IMR-90 (cell line): ENCODE results near the gene PID1. TPM values are rescaled to one million over a fixed set of nuclear protein-coding genes. Genes with fewer than 3 reads are reported as not detected.

Experiments
- ATAC-seq: fragments of 200-7000 bp; cut with Tn5 transposase; 2 replicates; pipeline ENCODE4 v1.9.1; 2020; ENCODE audit warnings: low read depth, mild to moderate bottlenecking, moderate library complexity
- BruUV-seq: library from RNA; stranded (reverse); fragments of 400-500 nt; replicated peaks from 2 replicates; lab custom pipeline; 2021; lab: Mats Ljungman, UMichigan
- CTCF ChIA-PET: fragments of 300-600 bp; formaldehyde crosslinking; extraction: SDS; loops from one replicate; lab custom pipeline; 2021; ENCODE audit warnings: antibody characterized with exemption; lab: Yijun Ruan, JAX
- POLR2A ChIA-PET: fragments of 300-600 bp; sonication (Branson Sonifier 250); formaldehyde crosslinking; loops from one replicate; lab custom pipeline; 2022; ENCODE audit warnings: antibody characterized with exemption; ENCODE audit not compliant: unreplicated experiment; lab: Charles Lee
- DNase-seq: peaks from one replicate; pipeline ENCODE4 v3.0.0; 2013
- H2AFZ ChIP-seq: replicated peaks from 2 replicates; pipeline ENCODE3; 2013; ENCODE audit warnings: low read length, mild to moderate bottlenecking; ENCODE audit not compliant: poor library complexity
- H2AK5ac ChIP-seq: 2 replicates; pipeline ENCODE4 v1.6.1; 2013; ENCODE audit warnings: low read depth, low read length, inconsistent platforms
- H2AK9ac ChIP-seq: replicated peaks from 2 replicates; pipeline ENCODE3; 2013; ENCODE audit warnings: mild to moderate bottlenecking, low read depth, low read length, moderate library complexity; ENCODE audit not compliant: poor library complexity
- H2BK120ac ChIP-seq: 2 replicates; pipeline ENCODE4 v1.6.1; 2013; ENCODE audit warnings: low read depth, low read length, inconsistent platforms
- H2BK15ac ChIP-seq: 3 replicates; pipeline ENCODE4 v1.6.1; 2013; ENCODE audit warnings: low read depth, low read length, inconsistent platforms
- H2BK20ac ChIP-seq: 2 replicates; pipeline ENCODE4 v1.6.1; 2013; ENCODE audit warnings: low read depth, mild to moderate bottlenecking, inconsistent platforms, low read length, moderate library complexity
- H2BK5ac ChIP-seq: 2 replicates; pipeline ENCODE4 v1.6.1; 2013; ENCODE audit warnings: mild to moderate bottlenecking, low read depth, low read length, inconsistent platforms; ENCODE audit not compliant: poor library complexity, severe bottlenecking
- H3K14ac ChIP-seq: replicated peaks from 2 replicates; pipeline ENCODE4 v1.6.1; 2013; ENCODE audit warnings: low read depth, low read length, inconsistent platforms
- H3K18ac ChIP-seq: 2 replicates; pipeline ENCODE4 v1.6.1; 2013; ENCODE audit warnings: low read depth, low read length, control low read depth
- H3K23ac ChIP-seq: 2 replicates; pipeline ENCODE4 v1.6.1; 2013; ENCODE audit warnings: low read depth, low read length, inconsistent platforms
- H3K27ac ChIP-seq: 2 replicates; pipeline ENCODE4 v1.5.1; 2013; ENCODE audit warnings: mild to moderate bottlenecking, control low read depth, low read length; ENCODE audit not compliant: insufficient read depth
- H3K27me3 ChIP-seq: 2 replicates; pipeline ENCODE4 v1.6.1; 2013; ENCODE audit warnings: low read length; ENCODE audit not compliant: control insufficient read depth, insufficient read depth
- H3K36me3 ChIP-seq: 2 replicates; pipeline ENCODE4 v1.6.1; 2013; ENCODE audit warnings: low read length, mixed read lengths; ENCODE audit not compliant: control insufficient read depth, insufficient read depth
- H3K4ac ChIP-seq: 2 replicates; pipeline ENCODE4 v1.6.1; 2013; ENCODE audit warnings: low read depth, low read length, inconsistent platforms
- H3K4me1 ChIP-seq: 2 replicates; pipeline ENCODE4 v1.6.1; 2013; ENCODE audit warnings: low read length, mixed read lengths; ENCODE audit not compliant: control insufficient read depth, insufficient read depth
- H3K4me2 ChIP-seq: 2 replicates; pipeline ENCODE4 v1.6.1; 2013; ENCODE audit warnings: low read depth, mild to moderate bottlenecking, control low read depth, low read length, moderate library complexity
- H3K4me3 ChIP-seq: 2 replicates; pipeline ENCODE4 v1.5.1; 2013; ENCODE audit warnings: low read depth, mild to moderate bottlenecking, control low read depth, low read length, moderate library complexity; ENCODE audit not compliant: insufficient read depth
- H3K56ac ChIP-seq: 2 replicates; pipeline ENCODE4 v1.6.1; 2013; ENCODE audit warnings: low read length, inconsistent platforms; ENCODE audit not compliant: insufficient read depth; ENCODE audit errors: extremely low read depth
- H3K79me1 ChIP-seq, 2 experiments: 2 replicates each; pipeline ENCODE4 v1.6.1; 2013; ENCODE audit warnings: low read length in 2 of 2, inconsistent platforms in 1 of 2, low read depth in 1 of 2
- H3K9ac ChIP-seq: 2 replicates; pipeline ENCODE4 v1.6.1; 2013; ENCODE audit warnings: low read depth, low read length, control low read depth
- H3K9me1 ChIP-seq: 2 replicates; pipeline ENCODE4 v1.6.1; 2013; ENCODE audit warnings: low read length, inconsistent platforms; ENCODE audit not compliant: insufficient read depth
- H3K9me3 ChIP-seq: 2 replicates; pipeline ENCODE4 v1.6.1; 2013; ENCODE audit warnings: low read length; ENCODE audit not compliant: control insufficient read depth, insufficient read depth
- H4K20me1 ChIP-seq: 2 replicates; pipeline ENCODE4 v1.6.1; 2013; ENCODE audit warnings: low read length, inconsistent platforms; ENCODE audit not compliant: insufficient read depth
- H4K5ac ChIP-seq: 2 replicates; pipeline ENCODE4 v1.6.1; 2013; ENCODE audit warnings: mild to moderate bottlenecking, low read depth, low read length, control low read depth
- H4K8ac ChIP-seq, 2 experiments: 2 replicates each; pipeline ENCODE4 v1.6.1; 2013; ENCODE audit warnings: low read depth in 2 of 2, low read length in 2 of 2, control low read depth in 1 of 2, inconsistent platforms in 1 of 2
- H4K91ac ChIP-seq: 2 replicates; pipeline ENCODE4 v1.6.1; 2013; ENCODE audit warnings: low read depth, low read length, inconsistent platforms; ENCODE audit not compliant: insufficient read depth
- CEBPB ChIP-seq: IDR thresholded peaks from 2 replicates; pipeline ENCODE4 v1.6.1; 2012; ENCODE audit warnings: low read depth, low read length, improper control_type of control experiment
- FOS ChIP-seq: fragments of 150-350 bp; IDR thresholded peaks from 2 replicates; pipeline ENCODE4 v1.6.1; 2016; ENCODE audit warnings: low read depth, low read length
- MAZ ChIP-seq: IDR thresholded peaks from 2 replicates; pipeline ENCODE4 v1.6.1; 2012; ENCODE audit warnings: low read depth, mild to moderate bottlenecking, low read length, improper control_type of control experiment, moderate library complexity, borderline replicate concordance
- NFE2L2 ChIP-seq: fragments of 150-350 bp; IDR thresholded peaks from 2 replicates; pipeline ENCODE4 v1.6.1; 2016; ENCODE audit warnings: low read depth, mild to moderate bottlenecking, low read length
- RAD21 ChIP-seq: IDR thresholded peaks from 2 replicates; pipeline ENCODE4 v1.6.1; 2012; ENCODE audit warnings: low read length, improper control_type of control experiment
- WGBS, 2 experiments: methylation state at CpG; one replicate each; pipeline versions ENCODE4 v1.1.5 to v1.1.7; 2013; ENCODE audit warnings: missing lambda C conversion rate in 2 of 2; ENCODE audit not compliant: insufficient read length in 1 of 2; ENCODE audit errors: extremely low coverage in 2 of 2; 5-methylcytosine and 5-hydroxymethylcytosine counted together
- dilution Hi-C: fragments of 300-500 bp; cut with HindIII; formaldehyde crosslinking; loops from one replicate; pipeline ENCODE4 v1.14.3; 2018; ENCODE audit warnings: low sequenced_read_pairs; ENCODE audit not compliant: unreplicated experiment
- in situ Hi-C: fragments of 300-500 bp; cut with MboI; formaldehyde crosslinking; loops from 3 replicates; pipeline ENCODE4 v1.14.3; 2019; ENCODE audit warnings: low sequenced_read_pairs, inconsistent platforms, mixed read lengths
- intact Hi-C: fragments of 100-400 bp; cut with micrococcal nuclease; formaldehyde crosslinking; loops from 2 replicates; pipeline ENCODE4 v1.10.0; 2022
- polyA plus RNA-seq, 3 experiments: library from polyadenylated mRNA; depleted of rRNA; stranded (reverse); fragments of >200 nt; gene quantifications; 2 replicates each; pipeline ENCODE4 v1.2.3, GENCODE V29; 2012; ENCODE audit warnings: low replicate concordance in 1 of 3
- total RNA-seq: library from RNA; depleted of rRNA; stranded (reverse); fragments of >200 nt; gene quantifications from 2 replicates; pipeline ENCODE4 v1.2.3, GENCODE V29; 2012

The PID1 gene
- total and polyA plus RNA-seq, 2 of the 4 experiments (the other 2 are of a cell fraction), result 0.90 to 1.9 TPM

DNA sequence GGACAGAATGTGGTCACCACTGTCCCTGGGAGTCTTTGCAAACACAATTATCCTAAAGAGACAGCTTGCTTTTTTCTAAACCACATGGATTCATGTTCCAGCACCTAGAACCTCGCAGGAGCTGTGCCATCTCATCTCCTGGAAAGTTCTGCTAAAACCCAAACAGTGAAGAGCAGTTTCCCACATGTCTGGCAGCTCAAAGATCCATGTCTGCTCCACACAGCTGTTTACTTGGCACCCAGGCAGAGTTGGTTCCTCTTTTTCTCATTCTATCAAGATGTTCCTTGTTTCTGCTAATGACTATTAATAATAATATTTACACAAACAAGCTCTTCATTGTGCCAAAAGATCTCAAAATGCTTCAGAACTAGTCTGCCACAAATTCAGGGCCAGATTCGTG, 30.1 kb upstream of the PID1 start:
- no peaks in the 10 kb centered on the region for H3K9me1 ChIP-seq
- CTCF ChIA-PET, result no interaction called here

More for the DNA sequence above, 30.1 kb upstream of the PID1 start:
- TF ChIP-seq NFE2L2 (no peak), RAD21 (no peak), FOS (no peak), CEBPB (no peak), MAZ (no peak)
- Histone ChIP-seq H3K36me3 (no peaks in the 10 kb centered on the region), H3K27ac (no peak overlapping the region), H3K4me2 (no peak overlapping the region), H3K18ac (no peak overlapping the region), H4K8ac (no peak overlapping the region), H3K79me1 (no peaks in the 10 kb centered on the region), H3K4ac (no peak overlapping the region), H3K56ac (no peak overlapping the region), H2AK9ac (no peak overlapping the region), H4K5ac (no peak overlapping the region), H2BK5ac (no peak overlapping the region), H3K4me1 (no peaks in the 10 kb centered on the region), H2BK120ac (no peak overlapping the region), H2AFZ (no peak overlapping the region), H4K91ac (no peak overlapping the region), H2BK20ac (no peak overlapping the region), H3K23ac (no peak overlapping the region), H3K9ac (no peak overlapping the region), H2AK5ac (no peak overlapping the region), H3K4me3 (no peak overlapping the region), H4K20me1 (no peaks in the 10 kb centered on the region), H3K14ac (no peak overlapping the region), H3K9me3 (no peaks in the 10 kb centered on the region), H2BK15ac (no peak overlapping the region), H3K27me3 (no peaks in the 10 kb centered on the region)
- dilution Hi-C loops (no loop called here), intact Hi-C loops (no loop called here), in situ Hi-C loops (no loop called here)
- DNase-seq, result no peak
- ATAC-seq, result no peak
- POLR2A ChIA-PET, result no interaction called here
- 13% methylated on average over 1 of the region's 2 CpGs; no CpG with 5 or more reads in 1 of the 2 experiments for WGBS, 2 experiments
- BruUV-seq, result no TSS peak
